Lower leg skin (tissue), 3 donors: ENCODE results near the gene CFAP65.

Experiments
- CTCF ChIP-seq, 3 donors: fragments of 450-650 bp; IDR thresholded peaks; one replicate each; pipeline ENCODE4 v1.5.1; 2016; ENCODE audit warnings: antibody characterized with exemption in 3 of 3, mild to moderate bottlenecking in 3 of 3, moderate library complexity in 2 of 3
- POLR2A ChIP-seq, 2 donors: fragments of 450-650 bp; IDR thresholded peaks; one replicate each; pipeline ENCODE4 v1.6.1; 2016 to 2017; ENCODE audit warnings: antibody characterized with exemption in 2 of 2, mild to moderate bottlenecking in 1 of 2, moderate library complexity in 1 of 2

- TF ChIP-seq CTCF (IDR thresholded peaks at IDR 0.05) (no peak), POLR2A (IDR thresholded peaks at IDR 0.05) (no peak)
These were observed 51.3 kb downstream of the CFAP65 start for GRCh38 chr2:218990052-218990451.
